ENCODE data around the gene SMIM33.

The SMIM33 gene

DNA sequence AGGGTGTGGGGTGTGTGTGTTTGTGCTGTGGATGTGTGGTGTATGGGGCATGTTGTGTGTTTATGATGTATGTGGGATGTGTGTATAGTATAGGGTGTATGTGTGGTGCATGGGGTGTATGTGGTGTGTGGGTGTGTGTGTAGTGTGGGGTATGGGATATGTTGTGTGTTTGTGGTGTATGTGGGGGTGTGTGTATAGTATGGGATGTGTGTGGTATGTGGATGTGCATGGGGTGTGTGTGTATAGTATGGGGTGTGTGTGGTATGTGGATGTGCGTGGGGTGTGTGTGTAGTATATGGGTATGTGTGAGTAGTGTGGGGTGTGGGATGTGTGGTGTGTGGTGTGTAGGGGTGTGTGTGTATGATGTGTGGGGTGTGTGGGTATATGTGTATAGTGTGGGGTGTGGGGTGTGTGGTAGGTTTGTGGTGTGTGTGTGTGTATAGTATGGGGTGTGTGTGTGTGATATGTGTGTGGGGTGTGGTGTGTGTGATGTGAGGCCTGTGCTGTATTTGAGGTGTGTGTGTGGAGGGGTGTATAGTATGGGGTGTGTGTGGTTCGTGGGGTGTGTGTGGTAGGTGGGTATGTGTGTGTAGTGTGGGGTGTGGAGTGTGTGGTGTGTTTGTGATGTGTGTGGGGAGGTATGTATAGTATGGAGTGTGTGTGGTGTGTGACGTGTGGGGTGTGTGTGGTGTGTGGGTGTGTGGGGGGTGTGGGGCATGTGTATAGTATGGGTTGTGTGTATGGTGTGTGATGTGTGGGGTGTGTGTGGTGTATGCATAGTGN, 18.7 kb upstream of the SMIM33 start:
- H3K9me3 ChIP-seq (ENCODE audit: control insufficient read depth, low read length) = no peaks in the 10 kb centered on the region
- H3K9ac ChIP-seq = no peak overlapping the region
- H3K4me1 ChIP-seq = no peaks in the 10 kb centered on the region
- no peak overlapping the region for H3K27ac ChIP-seq
- no peak overlapping the region for H3K4me2 ChIP-seq (ENCODE audit: low read length)
- TF ChIP-seq, protein P1, sequence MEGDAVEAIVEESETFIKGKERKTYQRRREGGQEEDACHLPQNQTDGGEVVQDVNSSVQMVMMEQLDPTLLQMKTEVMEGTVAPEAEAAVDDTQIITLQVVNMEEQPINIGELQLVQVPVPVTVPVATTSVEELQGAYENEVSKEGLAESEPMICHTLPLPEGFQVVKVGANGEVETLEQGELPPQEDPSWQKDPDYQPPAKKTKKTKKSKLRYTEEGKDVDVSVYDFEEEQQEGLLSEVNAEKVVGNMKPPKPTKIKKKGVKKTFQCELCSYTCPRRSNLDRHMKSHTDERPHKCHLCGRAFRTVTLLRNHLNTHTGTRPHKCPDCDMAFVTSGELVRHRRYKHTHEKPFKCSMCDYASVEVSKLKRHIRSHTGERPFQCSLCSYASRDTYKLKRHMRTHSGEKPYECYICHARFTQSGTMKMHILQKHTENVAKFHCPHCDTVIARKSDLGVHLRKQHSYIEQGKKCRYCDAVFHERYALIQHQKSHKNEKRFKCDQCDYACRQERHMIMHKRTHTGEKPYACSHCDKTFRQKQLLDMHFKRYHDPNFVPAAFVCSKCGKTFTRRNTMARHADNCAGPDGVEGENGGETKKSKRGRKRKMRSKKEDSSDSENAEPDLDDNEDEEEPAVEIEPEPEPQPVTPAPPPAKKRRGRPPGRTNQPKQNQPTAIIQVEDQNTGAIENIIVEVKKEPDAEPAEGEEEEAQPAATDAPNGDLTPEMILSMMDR (IDR thresholded peaks at IDR 0.05) = no peak
- no peaks in the 10 kb centered on the region for H3K36me3 ChIP-seq (ENCODE audit: control insufficient read depth, insufficient read depth, low read length)
- H2AFZ ChIP-seq = no peak overlapping the region
- no peaks in the 10 kb centered on the region for H3K27me3 ChIP-seq (ENCODE audit: control insufficient read depth, insufficient read depth, low read length)
- no peak overlapping the region for H3K4me3 ChIP-seq (ENCODE audit: low read depth, low read length)
- no peaks in the 10 kb centered on the region for H3K79me2 ChIP-seq

DNA sequence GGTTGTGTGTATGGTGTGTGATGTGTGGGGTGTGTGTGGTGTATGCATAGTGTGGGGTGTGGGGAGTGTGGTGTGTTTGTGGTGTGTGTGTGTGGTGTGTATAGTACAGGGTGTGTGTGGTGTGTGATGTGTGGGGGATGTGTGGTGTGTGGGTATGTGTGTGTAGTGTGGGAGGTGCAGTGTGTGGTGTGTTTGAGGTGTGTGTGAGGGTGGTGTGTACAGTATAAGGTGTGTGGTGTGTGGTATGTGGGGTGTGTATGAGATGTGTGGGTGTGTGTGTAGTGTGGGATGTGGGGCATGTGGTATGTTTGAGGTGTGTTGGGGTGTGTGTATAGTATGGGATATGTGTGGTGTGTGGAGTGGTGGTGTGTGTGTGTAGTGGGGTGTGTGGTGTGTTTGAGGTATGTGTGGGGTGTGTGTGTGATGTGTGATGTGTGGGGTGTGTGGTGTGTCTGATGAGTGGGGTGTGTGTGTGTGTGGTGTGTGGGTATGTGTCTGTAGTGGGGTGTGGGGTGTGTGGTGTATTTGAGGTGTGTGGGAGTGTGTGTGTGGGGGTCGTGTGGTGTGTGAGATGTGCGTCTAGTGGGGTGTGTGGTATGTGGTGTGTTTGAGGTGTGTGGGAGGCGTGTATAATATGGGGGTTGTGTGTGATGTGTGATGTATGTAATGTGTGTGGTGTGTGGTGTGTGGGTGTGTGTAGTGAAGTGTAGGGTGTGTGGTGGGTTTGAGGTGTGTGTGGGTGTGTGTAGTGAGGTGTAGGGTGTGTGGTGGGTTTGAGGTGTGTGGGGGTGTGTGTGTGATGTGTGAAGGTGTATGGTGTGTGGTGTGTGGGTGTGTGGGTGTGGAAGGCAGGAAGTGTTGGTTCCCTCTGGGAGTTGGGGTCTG, 16.9 kb upstream of the SMIM33 start:
- Histone ChIP-seq H3K27ac (no peak overlapping the region), H3K36me3 (ENCODE audit: control insufficient read depth, insufficient read depth, low read length) (no peaks in the 10 kb centered on the region)
- TF ChIP-seq, protein P1 (IDR thresholded peaks at IDR 0.05) = no peak

DNA sequence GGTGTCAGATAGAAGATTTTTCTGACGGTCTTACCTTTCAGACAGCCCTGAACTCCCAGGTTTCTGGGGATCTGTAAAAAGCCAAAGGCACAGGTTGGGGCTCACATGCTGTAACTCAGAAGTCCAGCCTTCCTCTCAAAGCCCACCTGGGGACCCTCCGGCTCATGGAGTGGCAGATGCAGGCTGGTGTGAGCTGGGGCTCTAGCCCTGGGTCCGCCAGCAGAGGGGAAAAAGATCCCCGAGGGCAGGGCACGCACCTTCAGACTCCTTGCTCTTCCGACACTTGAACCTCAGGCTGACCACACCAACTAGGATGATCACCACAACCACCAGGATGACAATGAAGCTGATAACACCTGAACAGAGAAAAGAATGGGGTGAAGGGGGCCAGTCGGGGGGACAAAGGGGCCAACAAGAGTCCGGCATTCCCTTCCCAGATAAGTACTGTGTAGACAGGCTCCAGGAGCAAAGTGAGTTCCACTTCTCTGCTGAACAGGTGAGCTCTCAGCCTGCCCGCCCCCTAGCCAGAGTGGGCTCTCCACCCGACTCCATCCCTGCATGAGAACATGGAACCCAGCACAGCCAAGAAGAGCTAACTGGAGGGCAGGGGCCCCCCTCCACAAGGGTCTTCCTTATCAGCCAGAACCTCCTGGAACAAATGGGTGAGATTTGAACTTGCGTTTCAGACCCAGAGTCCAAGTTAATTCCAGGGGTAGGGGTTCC, 16.1 kb upstream of the SMIM33 start:
- H2AFZ ChIP-seq = no peak overlapping the region
- no peak overlapping the region for H3K27ac ChIP-seq
- no peaks in the 10 kb centered on the region for H3K27me3 ChIP-seq (ENCODE audit: control insufficient read depth, insufficient read depth, low read length)
- no peaks in the 10 kb centered on the region for H3K36me3 ChIP-seq (ENCODE audit: control insufficient read depth, insufficient read depth, low read length)
- no peaks in the 10 kb centered on the region for H3K4me1 ChIP-seq
- H3K4me2 ChIP-seq (ENCODE audit: low read length) = no peak overlapping the region
- no peaks in the 10 kb centered on the region for H3K9me3 ChIP-seq (ENCODE audit: control insufficient read depth, low read length)
- H3K79me2 ChIP-seq = no peaks in the 10 kb centered on the region
- TF ChIP-seq, protein P1 (IDR thresholded peaks at IDR 0.05) = no peak
- no peak overlapping the region for H3K9ac ChIP-seq
- H3K4me3 ChIP-seq (ENCODE audit: low read depth, low read length) = no peak overlapping the region

More for the DNA sequence above, 16.9 kb upstream of the SMIM33 start:
- H3K9ac ChIP-seq = no peak overlapping the region
- no peaks in the 10 kb centered on the region for H3K79me2 ChIP-seq
- no peaks in the 10 kb centered on the region for H3K4me1 ChIP-seq
- H3K4me3 ChIP-seq (ENCODE audit: low read depth, low read length) = no peak overlapping the region
- H2AFZ ChIP-seq = no peak overlapping the region
- no peak overlapping the region for H3K4me2 ChIP-seq (ENCODE audit: low read length)
- no peaks in the 10 kb centered on the region for H3K27me3 ChIP-seq (ENCODE audit: control insufficient read depth, insufficient read depth, low read length)
- no peaks in the 10 kb centered on the region for H3K9me3 ChIP-seq (ENCODE audit: control insufficient read depth, low read length)

DNA sequence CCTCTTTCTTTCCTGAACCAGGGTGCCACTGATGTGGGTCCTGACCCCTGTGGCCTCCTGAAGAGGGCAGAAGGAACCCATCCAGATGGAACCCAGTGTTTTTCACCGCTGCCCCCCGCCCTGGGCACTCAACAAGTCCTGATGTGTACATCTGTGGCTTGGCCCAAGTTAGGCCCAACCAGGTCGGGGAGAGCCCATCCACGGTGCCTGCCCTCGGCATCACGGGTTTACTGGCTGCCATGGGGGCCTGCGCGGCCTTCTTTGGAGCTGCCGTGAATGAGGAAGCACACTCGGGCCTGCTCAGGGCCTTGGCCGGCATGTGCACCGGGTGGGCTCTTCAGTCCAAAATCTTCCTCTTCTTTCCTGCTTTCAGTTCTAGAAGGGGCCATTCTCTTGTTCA, 14.0 kb upstream of the SMIM33 start:
- H3K36me3 ChIP-seq (ENCODE audit: control insufficient read depth, insufficient read depth, low read length) = no peaks in the 10 kb centered on the region
- TF ChIP-seq, protein P1 (IDR thresholded peaks at IDR 0.05) = no peak

More for the DNA sequence above, 14.0 kb upstream of the SMIM33 start:
- Histone ChIP-seq H2AFZ (no peak overlapping the region), H3K4me1 (no peaks in the 10 kb centered on the region), H3K9ac (no peak overlapping the region), H3K9me3 (ENCODE audit: control insufficient read depth, low read length) (no peaks in the 10 kb centered on the region), H3K27me3 (ENCODE audit: control insufficient read depth, insufficient read depth, low read length) (no peaks in the 10 kb centered on the region), H3K79me2 (no peaks in the 10 kb centered on the region), H3K4me2 (ENCODE audit: low read length) (no peak overlapping the region), H3K4me3 (ENCODE audit: low read depth, low read length) (no peak overlapping the region), H3K27ac (no peak overlapping the region)

All from parathyroid adenoma (tissue), 2 donors.